K562 (cell line): ENCODE data around the gene ARL13B. TPM values are rescaled to one million over a fixed set of nuclear protein-coding genes. Genes with fewer than 3 reads are reported as not detected.

Experiments
- ATAC-seq: fragments of 200-7000 bp; cut with Tn5 transposase; 3 replicates; pipeline ENCODE4 v1.9.1; 2020; ENCODE audit warnings: moderate library complexity
- BruUV-seq: library from RNA; stranded (reverse); fragments of 400-500 nt; replicated peaks from 2 replicates; lab custom pipeline; 2021; lab: Mats Ljungman, UMichigan
- CTCF ChIA-PET: fragments of 300-600 bp; formaldehyde crosslinking; extraction: SDS; loops from one replicate; lab custom pipeline; 2021; ENCODE audit warnings: low intra/inter-chr PET ratio; lab: Yijun Ruan, JAX
- POLR2A ChIA-PET: fragments of 300-600, 350-650 bp; sonication (Branson Sonifier 250); formaldehyde crosslinking; extraction: SDS; loops from one replicate; lab custom pipeline; 2021; ENCODE audit warnings: antibody characterized with exemption, inconsistent platforms; lab: Yijun Ruan, JAX
- DNase-seq, 4 experiments: peaks; one replicate each; pipeline versions ENCODE4 v3.0.0 to v3.0.0-alpha.2; 2011 to 2018; ENCODE audit warnings: low spot score in 3 of 4, mixed read lengths in 3 of 4; ENCODE audit errors: extremely low read depth in 1 of 4
- FAIRE-seq: peaks from 2 replicates; lab custom pipeline; 2011; peaks lifted over from hg19 to GRCh38; lab: Jason Lieb, UNC
- H2AFZ ChIP-seq: 2 replicates; pipeline ENCODE4 v1.6.0; 2011; ENCODE audit warnings: low read depth, low read length, control low read depth, inconsistent platforms
- H3K27ac ChIP-seq: fragments of 200-600 bp; 3 replicates; pipeline ENCODE4 v1.8.0; 2011; ENCODE audit warnings: low read depth, mild to moderate bottlenecking, control low read depth, inconsistent platforms, low read length, moderate library complexity, mixed read lengths; ENCODE audit errors: extremely low read depth
- H3K27me3 ChIP-seq, 2 experiments: fragments of 300-600 bp in 1 of 2; 2 replicates in 1 of 2; 3 replicates in 1 of 2; pipeline versions ENCODE4 v1.6.0 to v1.8.0; 2011; ENCODE audit warnings: inconsistent platforms in 2 of 2, low read length in 2 of 2, mild to moderate bottlenecking in 1 of 2, mixed read lengths in 1 of 2, moderate library complexity in 1 of 2; ENCODE audit not compliant: control insufficient read depth in 2 of 2, insufficient read depth in 2 of 2
- H3K36me3 ChIP-seq: fragments of 300-600 bp; 3 replicates; pipeline ENCODE4 v1.8.0; 2011; ENCODE audit warnings: mild to moderate bottlenecking, low read length, inconsistent platforms; ENCODE audit not compliant: control insufficient read depth, insufficient read depth
- H3K4me1 ChIP-seq, 2 experiments: fragments of 200-600 bp in 1 of 2; replicated peaks in 1 of 2; 2 replicates in 1 of 2; 3 replicates in 1 of 2; pipeline versions ENCODE4 v1.5.1 to v1.8.0; 2011; ENCODE audit warnings: inconsistent platforms in 2 of 2, low read length in 2 of 2, mild to moderate bottlenecking in 1 of 2, mixed read lengths in 1 of 2, moderate library complexity in 1 of 2; ENCODE audit not compliant: control insufficient read depth in 2 of 2, insufficient read depth in 2 of 2
- H3K4me2 ChIP-seq: 2 replicates; pipeline ENCODE4 v1.6.1; 2011; ENCODE audit warnings: low read length, control low read depth, inconsistent platforms, mixed read lengths; ENCODE audit not compliant: insufficient read depth
- H3K4me3 ChIP-seq: fragments of 200-600 bp; sonication (generic), shearing (Covaris generic); 2 replicates; pipeline ENCODE4 v1.5.1; 2016; ENCODE audit warnings: control low read depth, inconsistent platforms
- H3K79me2 ChIP-seq: fragments of 200-600 bp; 3 replicates; pipeline ENCODE4 v1.8.0; 2011; ENCODE audit warnings: low read length, inconsistent platforms; ENCODE audit not compliant: control insufficient read depth, insufficient read depth
- H3K9ac ChIP-seq, 2 experiments: 2 replicates each; pipeline versions ENCODE4 v1.6.0 to v1.6.1; 2011; ENCODE audit warnings: low read depth in 2 of 2, low read length in 2 of 2, control low read depth in 1 of 2, inconsistent platforms in 1 of 2, mild to moderate bottlenecking in 1 of 2, mixed read lengths in 1 of 2; ENCODE audit not compliant: insufficient read depth in 1 of 2
- H3K9me1 ChIP-seq: one replicate; pipeline ENCODE4 v1.6.0; 2011; ENCODE audit warnings: inconsistent platforms, mild to moderate bottlenecking, low read length, moderate library complexity; ENCODE audit not compliant: control insufficient read depth, insufficient read depth
- H3K9me3 ChIP-seq: replicated peaks from 2 replicates; pipeline ENCODE4 v1.5.1; 2011; ENCODE audit warnings: low read depth, low read length, inconsistent platforms; ENCODE audit not compliant: control insufficient read depth, insufficient read depth
- H4K20me1 ChIP-seq: replicated peaks from 2 replicates; pipeline ENCODE4 v1.6.1; 2011; ENCODE audit warnings: low read length, inconsistent platforms, mixed read lengths; ENCODE audit not compliant: control insufficient read depth, insufficient read depth
- CREBBP ChIP-seq: IDR thresholded peaks from one replicate; pipeline ENCODE4 v1.6.1; 2012; ENCODE audit warnings: low read depth, mild to moderate bottlenecking, control low read depth, inconsistent platforms, low read length
- MXD1 ChIP-seq: fragments of 250-450 bp; sonication (Bioruptor Pico); IDR thresholded peaks from 2 replicates; pipeline ENCODE4 v1.8.0; 2021; ENCODE audit warnings: borderline replicate concordance, mild to moderate bottlenecking, moderate library complexity; ENCODE audit not compliant: poor library complexity, severe bottlenecking
- NCOA2 ChIP-seq, 2 experiments: fragments of 450-650 bp; IDR thresholded peaks; 2 replicates each; pipeline ENCODE4 v1.6.1; 2018; ENCODE audit warnings: mild to moderate bottlenecking in 2 of 2, moderate library complexity in 1 of 2; ENCODE audit not compliant: partially characterized antibody in 2 of 2
- NR4A1 ChIP-seq, 2 experiments: fragments of 250-450 bp in 1 of 2; fragments of 450-650 bp in 1 of 2; sonication (Bioruptor Pico) in 1 of 2; IDR thresholded peaks; 2 replicates each; pipeline versions ENCODE4 v1.4.0 to v1.6.1; 2016 to 2020; ENCODE audit warnings: mild to moderate bottlenecking in 2 of 2, missing compliant biosample characterization in 1 of 2, missing genetic modification characterization in 1 of 2, moderate library complexity in 1 of 2
- RHOXF2B ChIP-seq: fragments of 250-450 bp; sonication (Bioruptor Pico); conservative IDR thresholded peaks from 2 replicates; pipeline ENCODE4 v1.5.1; 2021
- SETDB1 ChIP-seq: IDR thresholded peaks from one replicate; pipeline ENCODE4 v1.6.1; 2012; ENCODE audit warnings: low read length, control low read depth, inconsistent platforms
- ZBTB17 ChIP-seq: fragments of 450-650 bp; formaldehyde crosslinking; IDR thresholded peaks from 2 replicates; pipeline ENCODE4 v1.4.0; 2020; ENCODE audit warnings: mild to moderate bottlenecking
- ZNF143 ChIP-seq: sonication (generic); formaldehyde crosslinking; IDR thresholded peaks from 2 replicates; pipeline ENCODE4 v1.9.0; 2022; ENCODE audit warnings: mild to moderate bottlenecking, missing genetic modification reagents
- ZNF76 ChIP-seq: fragments of 250-450 bp; sonication (Bioruptor Pico); IDR thresholded peaks from 2 replicates; pipeline ENCODE4 v1.4.0; 2020; ENCODE audit warnings: mild to moderate bottlenecking, moderate library complexity, borderline replicate concordance
- ZNF830 ChIP-seq: fragments of 250-450 bp; sonication (Bioruptor Pico); IDR thresholded peaks from 2 replicates; pipeline ENCODE4 v1.5.0; 2021; ENCODE audit warnings: mild to moderate bottlenecking
- WGBS: fragments of 100-300 bp; shearing (Covaris generic); methylation state at CpG from one replicate; pipeline ENCODE4 v1.1.6; 2016; ENCODE audit warnings: low coverage, mixed read lengths; ENCODE audit not compliant: insufficient coverage; ENCODE audit errors: missing lambda C conversion rate; 5-methylcytosine and 5-hydroxymethylcytosine counted together
- in situ Hi-C: fragments of 300-500 bp; cut with MboI; formaldehyde crosslinking; loops from 4 replicates; pipeline ENCODE4 v1.15.0; 2018; ENCODE audit warnings: inconsistent platforms, mixed read lengths
- intact Hi-C: fragments of 100-400 bp; cut with micrococcal nuclease; formaldehyde crosslinking; loops from 2 replicates; pipeline ENCODE4 v1.14.2; 2022
- polyA plus RNA-seq, 8 experiments: library from polyadenylated mRNA; depleted of rRNA in 4 of 8; stranded (reverse) in 5 of 8; unstranded in 3 of 8; fragments of >200 nt; fragmentation: Nextera tagmentation in 2 of 8; fragmentation: Illumina TruSeq in 1 of 8; extraction: Ambion mirVana in 2 of 8; extraction: Trizol in 1 of 8; gene quantifications; 2 replicates each; pipeline versions ENCODE4 v1.2.1 to v1.2.3, GENCODE V29; 2011 to 2014; ENCODE audit warnings: inconsistent platforms in 1 of 8, missing spikeins in 1 of 8
- total RNA-seq, 7 experiments: library from RNA; depleted of rRNA in 6 of 7; stranded (reverse); fragments of >200 nt in 6 of 7; fragmentation: Illumina TruSeq in 2 of 7; extraction: Trizol in 2 of 7; gene quantifications; 2 replicates each; pipeline versions ENCODE4 v1.2.1 to v1.2.3, GENCODE V29; 2011 to 2021; ENCODE audit warnings: low replicate concordance in 1 of 7
- TF ChIP-seq, protein P1 (sequence below): fragments of 450-650 bp; formaldehyde crosslinking; conservative IDR thresholded peaks from 2 replicates; pipeline ENCODE4 v1.4.0; 2022; ENCODE audit warnings: mild to moderate bottlenecking, missing genetic modification characterization
- TF ChIP-seq, protein P2 (sequence below), 2 experiments: fragments of 450-650 bp; IDR thresholded peaks; 2 replicates each; pipeline ENCODE4 v1.6.1; 2016; ENCODE audit warnings: mild to moderate bottlenecking in 2 of 2, borderline replicate concordance in 1 of 2, low read depth in 1 of 2, moderate library complexity in 1 of 2

ARL13B gene
- total and polyA plus RNA-seq, 9 of the 15 experiments (the other 6 are each of a cell fraction or from before 2014, with no cell fraction given), result 4.1 to 16.9 (median 12.2) TPM

DNA sequence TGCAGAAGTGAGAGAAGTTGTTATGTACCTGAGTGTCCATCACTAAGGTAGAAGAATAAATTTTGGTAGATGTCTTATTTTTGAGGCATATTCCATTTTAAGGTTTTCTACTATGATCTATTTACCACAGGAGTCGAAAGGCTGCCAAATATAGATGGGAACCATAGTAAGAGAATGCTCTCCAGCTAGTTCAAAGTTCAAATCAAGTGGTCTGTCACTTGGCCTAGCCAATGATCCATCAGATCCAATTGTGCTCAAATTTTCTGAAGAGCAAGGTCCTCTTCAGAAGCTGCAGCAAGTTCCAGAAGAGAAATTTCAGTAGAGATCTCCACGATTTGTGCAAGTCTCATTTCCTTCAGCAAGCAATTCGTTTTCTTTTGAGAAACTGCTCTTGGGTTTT is 17.2 kb upstream of the ARL13B start:
- ChIA-PET CTCF (no interaction called here), POLR2A (no interaction called here)
- 33% methylated on average over 3 of the region's 3 CpGs for WGBS
- H3K4me3 ChIP-seq, result no peak overlapping the region
- H3K9me1 ChIP-seq, result no peaks in the 10 kb centered on the region
- ATAC-seq, result no peak
- H3K27me3 ChIP-seq, result no peaks in the 10 kb centered on the region
- no TSS peak for BruUV-seq
- H3K27ac ChIP-seq, result no peak overlapping the region
- no peak overlapping the region for H2AFZ ChIP-seq
- H3K79me2 ChIP-seq, result no peaks in the 10 kb centered on the region; the same call in 2 of the 3 replicates
- no peaks in the 10 kb centered on the region for H3K4me1 ChIP-seq
- TF ChIP-seq ZBTB17, result no peak
- TF ChIP-seq NCOA2 (IDR thresholded peaks at IDR 0.05; ENCODE audit: partially characterized antibody in 2 of 2), result no peak
- TF ChIP-seq NR4A1 (CRISPR knock-in tag; IDR thresholded peaks at IDR 0.05), result no peak
- no peak for TF ChIP-seq NR4A1 (tag; IDR thresholded peaks at IDR 0.05)
- no peak for TF ChIP-seq MXD1 (CRISPR knock-in tag)
- TF ChIP-seq ZNF830 (CRISPR knock-in tag), result no peak
- TF ChIP-seq SETDB1, result no peak
- no peak for TF ChIP-seq ZNF143 (CRISPR knock-in tag)
- no peak for TF ChIP-seq RHOXF2B (CRISPR knock-in tag)
- TF ChIP-seq, protein P1, sequence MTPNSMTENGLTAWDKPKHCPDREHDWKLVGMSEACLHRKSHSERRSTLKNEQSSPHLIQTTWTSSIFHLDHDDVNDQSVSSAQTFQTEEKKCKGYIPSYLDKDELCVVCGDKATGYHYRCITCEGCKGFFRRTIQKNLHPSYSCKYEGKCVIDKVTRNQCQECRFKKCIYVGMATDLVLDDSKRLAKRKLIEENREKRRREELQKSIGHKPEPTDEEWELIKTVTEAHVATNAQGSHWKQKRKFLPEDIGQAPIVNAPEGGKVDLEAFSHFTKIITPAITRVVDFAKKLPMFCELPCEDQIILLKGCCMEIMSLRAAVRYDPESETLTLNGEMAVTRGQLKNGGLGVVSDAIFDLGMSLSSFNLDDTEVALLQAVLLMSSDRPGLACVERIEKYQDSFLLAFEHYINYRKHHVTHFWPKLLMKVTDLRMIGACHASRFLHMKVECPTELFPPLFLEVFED, result no peak
- TF ChIP-seq, protein P2, sequence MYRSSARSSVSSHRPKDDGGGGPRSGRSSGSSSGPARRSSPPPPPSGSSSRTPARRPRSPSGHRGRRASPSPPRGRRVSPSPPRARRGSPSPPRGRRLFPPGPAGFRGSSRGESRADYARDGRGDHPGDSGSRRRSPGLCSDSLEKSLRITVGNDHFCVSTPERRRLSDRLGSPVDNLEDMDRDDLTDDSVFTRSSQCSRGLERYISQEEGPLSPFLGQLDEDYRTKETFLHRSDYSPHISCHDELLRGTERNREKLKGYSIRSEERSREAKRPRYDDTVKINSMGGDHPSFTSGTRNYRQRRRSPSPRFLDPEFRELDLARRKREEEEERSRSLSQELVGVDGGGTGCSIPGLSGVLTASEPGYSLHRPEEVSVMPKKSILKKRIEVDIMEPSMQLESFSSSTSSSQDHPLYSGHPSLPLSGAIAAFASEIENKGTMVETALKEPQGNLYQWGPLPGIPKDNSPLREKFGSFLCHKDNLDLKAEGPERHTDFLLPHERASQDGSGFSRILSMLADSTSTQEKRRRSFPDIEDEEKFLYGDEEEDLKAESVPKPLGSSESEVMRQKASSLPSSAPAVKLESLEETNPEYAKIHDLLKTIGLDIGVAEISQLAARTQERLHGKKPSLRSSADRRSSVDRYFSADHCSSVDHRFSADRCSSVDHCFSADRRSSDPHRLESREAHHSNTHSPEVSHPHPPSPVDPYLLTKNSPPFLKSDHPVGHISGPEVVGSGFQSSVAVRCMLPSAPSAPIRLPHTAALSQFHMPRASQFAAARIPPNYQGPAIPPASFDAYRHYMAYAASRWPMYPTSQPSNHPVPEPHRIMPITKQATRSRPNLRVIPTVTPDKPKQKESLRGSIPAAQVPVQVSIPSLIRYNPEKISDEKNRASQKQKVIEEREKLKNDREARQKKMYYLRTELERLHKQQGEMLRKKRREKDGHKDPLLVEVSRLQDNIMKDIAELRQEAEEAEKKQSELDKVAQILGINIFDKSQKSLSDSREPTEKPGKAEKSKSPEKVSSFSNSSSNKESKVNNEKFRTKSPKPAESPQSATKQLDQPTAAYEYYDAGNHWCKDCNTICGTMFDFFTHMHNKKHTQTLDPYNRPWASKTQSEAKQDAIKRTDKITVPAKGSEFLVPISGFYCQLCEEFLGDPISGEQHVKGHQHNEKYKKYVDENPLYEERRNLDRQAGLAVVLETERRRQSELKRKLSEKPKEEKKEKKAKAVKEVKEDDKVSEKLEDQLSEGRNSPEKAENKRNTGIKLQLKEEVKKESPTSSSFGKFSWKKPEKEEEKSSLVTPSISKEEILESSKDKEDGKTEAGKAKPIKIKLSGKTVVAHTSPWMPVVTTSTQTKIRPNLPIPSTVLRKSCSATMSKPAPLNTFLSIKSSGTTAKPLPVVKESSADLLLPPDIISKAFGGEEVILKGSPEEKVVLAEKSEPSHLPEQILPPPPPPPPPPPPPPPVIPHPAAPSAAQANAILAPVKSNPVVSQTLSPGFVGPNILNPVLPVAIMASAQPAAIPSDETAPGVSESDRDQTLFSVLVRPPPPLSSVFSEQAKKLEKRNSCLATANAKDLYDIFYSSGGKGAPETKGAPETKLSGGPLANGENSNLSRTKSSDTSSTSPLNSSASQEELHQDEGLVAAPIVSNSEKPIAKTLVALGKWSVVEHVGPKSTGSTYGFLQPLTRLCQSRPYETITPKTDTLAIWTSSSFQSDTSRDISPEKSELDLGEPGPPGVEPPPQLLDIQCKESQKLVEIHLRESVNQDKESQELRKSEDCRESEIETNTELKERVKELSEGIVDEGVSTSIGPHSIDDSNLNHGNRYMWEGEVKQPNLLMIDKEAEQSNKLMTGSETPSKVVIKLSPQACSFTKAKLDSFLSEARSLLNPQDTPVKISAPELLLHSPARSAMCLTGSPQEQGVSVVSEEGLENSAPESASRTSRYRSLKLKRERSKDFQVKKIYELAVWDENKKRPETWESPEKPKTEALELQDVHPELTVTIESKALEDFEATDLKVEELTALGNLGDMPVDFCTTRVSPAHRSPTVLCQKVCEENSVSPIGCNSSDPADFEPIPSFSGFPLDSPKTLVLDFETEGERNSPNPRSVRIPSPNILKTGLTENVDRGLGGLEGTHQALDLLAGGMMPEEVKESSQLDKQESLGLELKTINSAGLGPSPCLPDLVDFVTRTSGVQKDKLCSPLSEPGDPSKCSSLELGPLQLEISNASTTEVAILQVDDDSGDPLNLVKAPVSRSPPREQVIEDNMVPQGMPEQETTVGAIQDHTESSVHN (IDR thresholded peaks at IDR 0.05; ENCODE audit: borderline replicate concordance in 1 of 2, low read depth in 1 of 2), result no peak
- no peak for TF ChIP-seq CREBBP
- no peak for TF ChIP-seq ZNF76 (CRISPR knock-in tag)
- H3K36me3 ChIP-seq, result peaks cover 14% of the 10 kb centered on the region; the same call in 1 of the 3 replicates
- in situ Hi-C loops, result no loop called here
- intact Hi-C loops, result no loop called here
- no peak for DNase-seq
- H3K9me3 ChIP-seq, result no peaks in the 10 kb centered on the region
- no peak for FAIRE-seq
- H3K4me2 ChIP-seq, result no peak overlapping the region
- H4K20me1 ChIP-seq, result no peaks in the 10 kb centered on the region
- H3K9ac ChIP-seq, result no peak overlapping the region
